GM12875 (cell line): ENCODE data around the gene LBHD1.
A peak's percentile ranks its signal among the peaks of the same experiment; 100 is the strongest.

Experiments used
- H3K4me3 ChIP-seq: one replicate; pipeline ENCODE4 v1.5.1; 2011; ENCODE audit warnings: low read depth, low read length, control low read depth
- CTCF ChIP-seq: IDR thresholded peaks from 2 replicates; pipeline ENCODE4 v1.5.1; 2011; ENCODE audit warnings: low read depth, mild to moderate bottlenecking, control low read depth, inconsistent platforms, low read length, moderate library complexity, borderline replicate concordance; ENCODE audit not compliant: insufficient read depth

The LBHD1 gene

GRCh38 chr11:62666259-62666926 is 5.7 kb downstream of the LBHD1 start:
- peak overlapping the region; percentile 68 for H3K4me3 ChIP-seq
- TF ChIP-seq CTCF, result no peak

- no peak for TF ChIP-seq CTCF
Observed at GRCh38 chr11:62665599-62666258, 6.3 kb downstream of the LBHD1 start.

GRCh38 chr11:62665075-62665598 is 6.9 kb downstream of the LBHD1 start, which contains the start of the genes C11orf98 and CSKMT:
C11orf98 (minus strand) TSS chr11:62665210; CDS start chr11:62665169, 41 bp downstream.
CSKMT (plus strand) TSS chr11:62665312; CDS start chr11:62665880, 568 bp downstream.
- no peak for TF ChIP-seq CTCF
- peak within 1 kb of the TSS; percentile 68 for H3K4me3 ChIP-seq

More at GRCh38 chr11:62665599-62666258, 6.3 kb downstream of the LBHD1 start:
- H3K4me3 ChIP-seq, result peak overlapping the region; percentile 68

- peak overlapping the region; percentile 68 for H3K4me3 ChIP-seq
- no peak for TF ChIP-seq CTCF
Observed at GRCh38 chr11:62664405-62665074, 7.5 kb downstream of the LBHD1 start.

- no peak overlapping the region for H3K4me3 ChIP-seq
- TF ChIP-seq CTCF, result no peak
Observed at GRCh38 chr11:62656796-62657429, 15.2 kb downstream of the LBHD1 start.

GRCh38 chr11:62654297-62654696 is 17.8 kb downstream of the LBHD1 start:
- no peak overlapping the region for H3K4me3 ChIP-seq
- TF ChIP-seq CTCF, result no peak
